HEK293 (cell line): ENCODE measurements around the gene CDC34.
A peak's percentile ranks its signal among the peaks of the same experiment; 100 is the strongest.
"Not testable (repeated sequence)": the region's sequence is repeated elsewhere in the genome, so short reads cannot be mapped to it uniquely, and the experiment has no call there.

Experiments used
- CTCF ChIA-PET: fragments of 350-600 bp; formaldehyde crosslinking; extraction: SDS; loops from one replicate; lab custom pipeline; 2021; ENCODE audit warnings: antibody characterized with exemption; lab: Yijun Ruan, JAX
- POLR2A ChIA-PET: fragments of 300-600 bp; formaldehyde crosslinking; extraction: SDS; loops from one replicate; lab custom pipeline; 2020; ENCODE audit warnings: antibody characterized with exemption, inconsistent platforms; lab: Yijun Ruan, JAX
- H3K27ac ChIP-seq: fragments of 200-500 bp; sonication (Bioruptor generic); 2 replicates; pipeline ENCODE4 v1.5.1; 2014; ENCODE audit warnings: low read depth, low read length, control low read depth, inconsistent platforms; ENCODE audit errors: extremely low read depth
- H3K36me3 ChIP-seq, 2 experiments: fragments of 200-500 bp in 1 of 2; sonication (Bioruptor generic) in 1 of 2; 1 replicate in 1 of 2; 2 replicates in 1 of 2; pipeline ENCODE4 v1.5.1; 2014 to 2017; ENCODE audit warnings: inconsistent platforms in 2 of 2, low read length in 2 of 2; ENCODE audit not compliant: control insufficient read depth in 2 of 2, insufficient read depth in 1 of 2
- H3K4me1 ChIP-seq: fragments of 200-500 bp; sonication (Bioruptor generic); 2 replicates; pipeline ENCODE4 v1.5.1; 2014; ENCODE audit warnings: mild to moderate bottlenecking, low read length, inconsistent platforms; ENCODE audit not compliant: control insufficient read depth, insufficient read depth
- H3K4me3 ChIP-seq: 2 replicates; pipeline ENCODE4 v1.5.1; 2011; ENCODE audit warnings: low read depth, mild to moderate bottlenecking, control low read depth, low read length, moderate library complexity
- H3K9me3 ChIP-seq: fragments of 200-500 bp; sonication (Bioruptor generic); 2 replicates; pipeline ENCODE4 v1.5.1; 2014; ENCODE audit warnings: low read depth, low read length, inconsistent platforms; ENCODE audit not compliant: control insufficient read depth, insufficient read depth
- BCL11A ChIP-seq: fragments of 450-650 bp; formaldehyde crosslinking; IDR thresholded peaks from 2 replicates; pipeline ENCODE4 v1.5.1; 2016; ENCODE audit warnings: low read depth, missing biosample characterization, missing genetic modification characterization
- EGR2 ChIP-seq: fragments of 450-650 bp; formaldehyde crosslinking; IDR thresholded peaks from 2 replicates; pipeline ENCODE4 v1.5.1; 2016; ENCODE audit warnings: low read depth, missing biosample characterization, missing genetic modification characterization
- HOXD13 ChIP-seq: sonication (generic); formaldehyde crosslinking; IDR thresholded peaks from 2 replicates; pipeline ENCODE4 v1.8.0; 2022; ENCODE audit warnings: missing genetic modification reagents, borderline replicate concordance
- KLF1 ChIP-seq: fragments of 450-650 bp; formaldehyde crosslinking; IDR thresholded peaks from 2 replicates; pipeline ENCODE4 v1.5.1; 2016; ENCODE audit warnings: missing biosample characterization, missing genetic modification characterization
- KLF16 ChIP-seq: fragments of 450-650 bp; formaldehyde crosslinking; IDR thresholded peaks from 2 replicates; pipeline ENCODE4 v1.5.1; 2017; ENCODE audit warnings: missing biosample characterization, missing genetic modification characterization
- SP2 ChIP-seq: fragments of 450-650 bp; formaldehyde crosslinking; IDR thresholded peaks from 2 replicates; pipeline ENCODE4 v1.5.1; 2016; ENCODE audit warnings: missing biosample characterization, missing genetic modification characterization
- ZFHX2 ChIP-seq: fragments of 450-650 bp; formaldehyde crosslinking; conservative IDR thresholded peaks from 2 replicates; pipeline ENCODE4 v1.5.1; 2016; ENCODE audit warnings: missing biosample characterization, missing genetic modification characterization
- ZIC2 ChIP-seq: fragments of 450-650 bp; formaldehyde crosslinking; IDR thresholded peaks from 2 replicates; pipeline ENCODE4 v1.5.1; 2016; ENCODE audit warnings: missing biosample characterization, missing genetic modification characterization
- ZNF2 ChIP-seq: fragments of 450-650 bp; formaldehyde crosslinking; IDR thresholded peaks from 2 replicates; pipeline ENCODE4 v1.5.1; 2016; ENCODE audit warnings: missing biosample characterization, missing genetic modification characterization
- ZNF350 ChIP-seq: fragments of 450-650 bp; formaldehyde crosslinking; IDR thresholded peaks from 2 replicates; pipeline ENCODE4 v1.5.0; 2017; ENCODE audit warnings: missing biosample characterization, mild to moderate bottlenecking, missing genetic modification characterization
- ZNF510 ChIP-seq: fragments of 450-650 bp; formaldehyde crosslinking; IDR thresholded peaks from 2 replicates; pipeline ENCODE4 v1.5.1; 2018; ENCODE audit warnings: mild to moderate bottlenecking, missing genetic modification characterization, missing biosample characterization; ENCODE audit not compliant: insufficient replicate concordance
- ZNF558 ChIP-seq: fragments of 450-650 bp; formaldehyde crosslinking; IDR thresholded peaks from 2 replicates; pipeline ENCODE4 v1.5.1; 2016; ENCODE audit warnings: missing biosample characterization, missing genetic modification characterization
- ZNF600 ChIP-seq: fragments of 450-650 bp; formaldehyde crosslinking; IDR thresholded peaks from 2 replicates; pipeline ENCODE4 v1.5.1; 2016; ENCODE audit warnings: missing biosample characterization, missing genetic modification characterization
- ZNF626 ChIP-seq: fragments of 450-650 bp; sonication (Bioruptor Pico); formaldehyde crosslinking; IDR thresholded peaks from 2 replicates; pipeline ENCODE4 v1.5.1; 2018; ENCODE audit warnings: missing biosample characterization, missing genetic modification characterization, inconsistent platforms
- ZNF792 ChIP-seq: fragments of 450-650 bp; formaldehyde crosslinking; IDR thresholded peaks from 2 replicates; pipeline ENCODE4 v1.5.1; 2016; ENCODE audit warnings: missing biosample characterization, missing genetic modification characterization
- TF ChIP-seq, protein P1 (sequence below): fragments of 450-650 bp; formaldehyde crosslinking; optimal IDR thresholded peaks from 2 replicates; pipeline ENCODE3; 2016; ENCODE audit warnings: missing biosample characterization, mild to moderate bottlenecking, missing genetic modification characterization
- TF ChIP-seq, protein P2 (sequence below): fragments of 450-650 bp; formaldehyde crosslinking; IDR thresholded peaks from 2 replicates; pipeline ENCODE4 v1.5.1; 2016; ENCODE audit warnings: missing biosample characterization, missing genetic modification characterization
- TF ChIP-seq, protein P3 (sequence below): fragments of 450-650 bp; formaldehyde crosslinking; IDR thresholded peaks from 2 replicates; pipeline ENCODE4; 2016; ENCODE audit warnings: missing biosample characterization, missing genetic modification characterization
- TF ChIP-seq, protein P4 (sequence below): fragments of 450-650 bp; formaldehyde crosslinking; IDR thresholded peaks from 2 replicates; pipeline ENCODE4 v1.5.1; 2016; ENCODE audit warnings: missing biosample characterization, missing genetic modification characterization

CDC34 gene

DNA sequence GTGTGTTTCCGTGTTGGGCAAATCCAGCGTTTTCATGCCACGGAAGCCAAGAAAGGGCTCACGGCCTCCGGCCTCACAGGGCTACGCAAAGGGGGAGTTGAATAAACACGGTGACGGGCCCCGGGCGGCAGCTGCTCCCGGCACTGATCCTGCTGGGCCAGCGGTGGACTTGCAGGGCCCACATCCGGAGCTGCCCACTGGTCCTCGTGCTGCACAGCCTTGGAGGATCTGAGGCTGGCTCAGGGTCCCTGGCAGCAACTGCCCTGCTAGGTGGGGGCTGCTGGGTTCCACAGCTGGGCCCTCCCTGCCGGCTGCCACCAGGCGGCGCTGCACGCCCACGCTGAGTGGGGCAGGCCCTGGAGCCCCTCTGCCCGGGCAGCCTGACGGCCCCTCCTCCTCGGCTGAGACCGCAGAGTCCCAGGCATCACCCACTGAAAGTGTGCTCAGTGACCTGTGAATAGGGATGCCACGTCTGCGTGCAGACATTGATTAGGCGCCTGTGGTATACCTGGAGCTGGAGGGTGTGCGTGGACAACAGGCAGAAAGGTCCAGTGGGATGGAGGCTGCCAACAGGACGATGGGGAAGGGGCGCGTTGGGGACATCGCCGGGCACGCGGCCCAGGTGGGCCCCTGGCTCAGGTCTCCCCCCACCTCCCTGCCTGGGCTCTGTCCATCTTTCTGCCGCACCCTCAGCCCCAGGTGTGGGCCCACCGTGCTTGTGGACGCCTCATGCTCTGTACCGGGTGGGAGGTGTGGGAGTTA is 52.9 kb downstream of the CDC34 start (continued):
- TF ChIP-seq EGR2 (tag by site-specific recombination) (peak; percentile 73), ZNF350 (tag by site-specific recombination) (no peak), ZNF792 (tag by site-specific recombination) (peak; percentile 98), ZNF510 (no peak), ZIC2 (peak; percentile 49), KLF16 (peak; percentile 61; the same call in 1 of the 2 replicates), ZNF626 (tag by site-specific recombination) (no peak), HOXD13 (CRISPR knock-in tag) (no peak), ZFHX2 (tag by site-specific recombination) (peak; percentile 84), ZNF2 (peak; percentile 93), KLF1 (tag by site-specific recombination) (peak; percentile 53)
- TF ChIP-seq, protein P1, sequence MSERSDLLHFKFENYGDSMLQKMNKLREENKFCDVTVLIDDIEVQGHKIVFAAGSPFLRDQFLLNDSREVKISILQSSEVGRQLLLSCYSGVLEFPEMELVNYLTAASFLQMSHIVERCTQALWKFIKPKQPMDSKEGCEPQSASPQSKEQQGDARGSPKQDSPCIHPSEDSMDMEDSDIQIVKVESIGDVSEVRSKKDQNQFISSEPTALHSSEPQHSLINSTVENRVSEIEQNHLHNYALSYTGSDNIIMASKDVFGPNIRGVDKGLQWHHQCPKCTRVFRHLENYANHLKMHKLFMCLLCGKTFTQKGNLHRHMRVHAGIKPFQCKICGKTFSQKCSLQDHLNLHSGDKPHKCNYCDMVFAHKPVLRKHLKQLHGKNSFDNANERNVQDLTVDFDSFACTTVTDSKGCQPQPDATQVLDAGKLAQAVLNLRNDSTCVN (tag by site-specific recombination), result no peak
- TF ChIP-seq, protein P2, sequence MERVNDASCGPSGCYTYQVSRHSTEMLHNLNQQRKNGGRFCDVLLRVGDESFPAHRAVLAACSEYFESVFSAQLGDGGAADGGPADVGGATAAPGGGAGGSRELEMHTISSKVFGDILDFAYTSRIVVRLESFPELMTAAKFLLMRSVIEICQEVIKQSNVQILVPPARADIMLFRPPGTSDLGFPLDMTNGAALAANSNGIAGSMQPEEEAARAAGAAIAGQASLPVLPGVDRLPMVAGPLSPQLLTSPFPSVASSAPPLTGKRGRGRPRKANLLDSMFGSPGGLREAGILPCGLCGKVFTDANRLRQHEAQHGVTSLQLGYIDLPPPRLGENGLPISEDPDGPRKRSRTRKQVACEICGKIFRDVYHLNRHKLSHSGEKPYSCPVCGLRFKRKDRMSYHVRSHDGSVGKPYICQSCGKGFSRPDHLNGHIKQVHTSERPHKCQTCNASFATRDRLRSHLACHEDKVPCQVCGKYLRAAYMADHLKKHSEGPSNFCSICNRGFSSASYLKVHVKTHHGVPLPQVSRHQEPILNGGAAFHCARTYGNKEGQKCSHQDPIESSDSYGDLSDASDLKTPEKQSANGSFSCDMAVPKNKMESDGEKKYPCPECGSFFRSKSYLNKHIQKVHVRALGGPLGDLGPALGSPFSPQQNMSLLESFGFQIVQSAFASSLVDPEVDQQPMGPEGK (tag by site-specific recombination), result peak; percentile 95
- TF ChIP-seq, protein P3, sequence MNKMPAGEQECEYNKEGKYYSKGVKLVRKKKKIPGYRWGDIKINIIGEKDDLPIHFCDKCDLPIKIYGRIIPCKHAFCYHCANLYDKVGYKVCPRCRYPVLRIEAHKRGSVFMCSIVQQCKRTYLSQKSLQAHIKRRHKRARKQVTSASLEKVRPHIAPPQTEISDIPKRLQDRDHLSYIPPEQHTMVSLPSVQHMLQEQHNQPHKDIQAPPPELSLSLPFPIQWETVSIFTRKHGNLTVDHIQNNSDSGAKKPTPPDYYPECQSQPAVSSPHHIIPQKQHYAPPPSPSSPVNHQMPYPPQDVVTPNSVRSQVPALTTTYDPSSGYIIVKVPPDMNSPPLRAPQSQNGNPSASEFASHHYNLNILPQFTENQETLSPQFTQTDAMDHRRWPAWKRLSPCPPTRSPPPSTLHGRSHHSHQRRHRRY, result no peak
- TF ChIP-seq, protein P4, sequence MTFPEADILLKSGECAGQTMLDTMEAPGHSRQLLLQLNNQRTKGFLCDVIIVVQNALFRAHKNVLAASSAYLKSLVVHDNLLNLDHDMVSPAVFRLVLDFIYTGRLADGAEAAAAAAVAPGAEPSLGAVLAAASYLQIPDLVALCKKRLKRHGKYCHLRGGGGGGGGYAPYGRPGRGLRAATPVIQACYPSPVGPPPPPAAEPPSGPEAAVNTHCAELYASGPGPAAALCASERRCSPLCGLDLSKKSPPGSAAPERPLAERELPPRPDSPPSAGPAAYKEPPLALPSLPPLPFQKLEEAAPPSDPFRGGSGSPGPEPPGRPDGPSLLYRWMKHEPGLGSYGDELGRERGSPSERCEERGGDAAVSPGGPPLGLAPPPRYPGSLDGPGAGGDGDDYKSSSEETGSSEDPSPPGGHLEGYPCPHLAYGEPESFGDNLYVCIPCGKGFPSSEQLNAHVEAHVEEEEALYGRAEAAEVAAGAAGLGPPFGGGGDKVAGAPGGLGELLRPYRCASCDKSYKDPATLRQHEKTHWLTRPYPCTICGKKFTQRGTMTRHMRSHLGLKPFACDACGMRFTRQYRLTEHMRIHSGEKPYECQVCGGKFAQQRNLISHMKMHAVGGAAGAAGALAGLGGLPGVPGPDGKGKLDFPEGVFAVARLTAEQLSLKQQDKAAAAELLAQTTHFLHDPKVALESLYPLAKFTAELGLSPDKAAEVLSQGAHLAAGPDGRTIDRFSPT (tag by site-specific recombination), result peak; percentile 48

DNA sequence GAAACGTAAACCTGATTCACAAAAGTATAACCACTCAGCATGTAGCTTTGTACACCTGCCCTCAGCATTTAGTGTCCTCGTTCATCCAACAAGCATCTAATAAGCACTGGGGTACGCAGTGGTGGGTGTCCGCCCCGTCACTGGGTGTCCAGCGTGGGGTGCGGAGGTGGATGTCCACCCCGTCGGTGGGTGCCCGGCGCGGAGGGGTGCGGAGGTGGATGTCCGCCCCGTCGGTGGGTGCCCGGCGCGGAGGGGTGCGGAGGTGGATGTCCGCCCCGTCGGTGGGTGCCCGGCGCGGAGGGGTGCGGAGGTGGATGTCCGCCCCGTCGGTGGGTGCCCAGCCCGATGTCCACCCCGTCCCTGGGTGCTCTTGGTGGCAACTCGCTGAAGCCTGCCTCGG is 53.6 kb downstream of the CDC34 start:
- ChIA-PET POLR2A (interaction anchor here (0.6 kb wide), 1 partner anchor 634 kb away, joined by 7 read pairs; no protein-coding TSS in a partner anchor), CTCF (interaction anchor here (0.6 to 2.5 kb wide), 7 partner anchors 11 to 155 kb away, joined by 3 to 17 read pairs (median 4); no protein-coding TSS in a partner anchor)
- not testable (repeated sequence) for H3K27ac ChIP-seq, H3K4me1 ChIP-seq, H3K4me3 ChIP-seq, H3K9me3 ChIP-seq
- H3K36me3 ChIP-seq, result peaks cover 0 to 28% of the 10 kb centered on the region in 2 experiments; a peak in 1 of 3 replicates

DNA sequence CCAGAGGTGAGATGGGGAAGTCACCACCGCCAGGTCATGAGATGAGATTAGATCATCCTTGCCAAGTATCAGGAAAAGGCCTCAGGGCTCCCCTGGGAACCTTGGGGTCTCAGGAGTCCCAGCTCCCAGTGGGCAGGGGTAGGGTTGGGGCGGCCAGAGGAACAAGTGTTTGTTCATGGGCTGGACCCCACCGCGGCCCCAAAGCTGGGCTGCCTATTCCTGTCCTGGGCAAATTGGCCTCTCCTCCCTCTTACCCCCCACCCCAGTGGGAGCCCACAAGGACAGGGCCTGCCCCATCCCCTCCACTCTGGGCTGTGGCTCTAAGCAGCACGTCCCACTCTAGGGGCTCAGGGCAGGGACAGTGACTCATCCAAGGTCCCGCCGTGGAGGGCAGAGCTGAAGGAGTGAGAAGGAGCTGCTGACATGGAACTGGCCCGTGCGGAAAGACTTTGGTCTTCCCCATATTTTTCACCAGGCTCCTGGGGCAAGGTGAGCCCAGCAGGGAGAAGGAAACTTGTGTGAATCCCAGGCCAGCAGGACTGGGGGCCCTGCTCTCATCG is 54.1 kb downstream of the CDC34 start:
- H3K27ac ChIP-seq, result no peak overlapping the region
- CTCF ChIA-PET, result interaction anchor here (0.6 to 1.3 kb wide), 4 partner anchors 27 to 126 kb away, joined by 3 to 4 read pairs (median 3); no protein-coding TSS in a partner anchor
- POLR2A ChIA-PET, result interaction anchor here (0.6 to 1.2 kb wide), 3 partner anchors 59 to 633 kb away, joined by 4 to 8 read pairs (median 7); no protein-coding TSS in a partner anchor
- peaks cover 0 to 23% of the 10 kb centered on the region in 2 experiments; a peak in 1 of 3 replicates for H3K36me3 ChIP-seq
- no peaks in the 10 kb centered on the region for H3K9me3 ChIP-seq
- no peak overlapping the region for H3K4me3 ChIP-seq
- TF ChIP-seq, protein P4 (tag by site-specific recombination), result 0 out of 2 replicates have a peak, but pooled peaks have one; percentile 13
- no peak for TF ChIP-seq BCL11A (tag by site-specific recombination)
- TF ChIP-seq SP2 (tag by site-specific recombination), result peak; percentile 24; the same call in 1 of the 2 replicates
- peak; percentile 55 for TF ChIP-seq ZNF600
- no peak for TF ChIP-seq ZNF558 (tag by site-specific recombination)
- H3K4me1 ChIP-seq, result peaks cover 7% of the 10 kb centered on the region; the same call in 1 of the 2 replicates
